H1 (cell line): Measurements from ENCODE around the gene IQGAP1. TPM values are rescaled to one million over a fixed set of nuclear protein-coding genes. Genes with fewer than 3 reads are reported as not detected.

ENCODE experiments used
- CTCF ChIA-PET: fragments of 300-600 bp; sonication (Branson Sonifier 250); formaldehyde crosslinking; loops from one replicate; lab custom pipeline; 2021; ENCODE audit not compliant: partially characterized antibody; lab: Charles Lee
- POLR2A ChIA-PET: fragments of 300-600 bp; sonication (Branson Sonifier 250); formaldehyde crosslinking; loops from one replicate; lab custom pipeline; 2021; ENCODE audit warnings: inconsistent platforms; ENCODE audit not compliant: partially characterized antibody; lab: Charles Lee
- DNase-seq, 2 experiments: peaks; one replicate each; pipeline versions ENCODE4 v3.0.0 to v3.0.0-alpha.2; 2010 to 2022; ENCODE audit warnings: low spot score in 2 of 2, low read depth in 1 of 2, mixed read lengths in 1 of 2
- FAIRE-seq: peaks from 2 replicates; lab custom pipeline; 2011; peaks lifted over from hg19 to GRCh38; lab: Jason Lieb, UNC
- H2AFZ ChIP-seq: 2 replicates; pipeline ENCODE4 v1.8.1; 2012; ENCODE audit warnings: low read length, inconsistent platforms
- H2AK5ac ChIP-seq: 2 replicates; pipeline ENCODE4 v1.6.1; 2013; ENCODE audit warnings: low read depth, low read length
- H2BK120ac ChIP-seq: replicated peaks from 2 replicates; pipeline ENCODE3; 2013; ENCODE audit warnings: low read depth, low read length, inconsistent platforms
- H2BK12ac ChIP-seq: 2 replicates; pipeline ENCODE4 v1.6.1; 2013; ENCODE audit warnings: low read depth, low read length
- H2BK15ac ChIP-seq: 2 replicates; pipeline ENCODE4 v1.6.1; 2013; ENCODE audit warnings: low read length
- H2BK20ac ChIP-seq: 2 replicates; pipeline ENCODE4 v1.6.1; 2013; ENCODE audit warnings: low read length
- H2BK5ac ChIP-seq: 2 replicates; pipeline ENCODE4 v1.6.1; 2013; ENCODE audit warnings: low read depth, low read length
- H3K14ac ChIP-seq: 2 replicates; pipeline ENCODE4 v1.6.1; 2013; ENCODE audit warnings: inconsistent platforms; ENCODE audit not compliant: insufficient read length
- H3K18ac ChIP-seq: 2 replicates; pipeline ENCODE4 v1.6.1; 2013; ENCODE audit warnings: low read length; ENCODE audit errors: extremely low read depth
- H3K23ac ChIP-seq: 2 replicates; pipeline ENCODE4 v1.6.1; 2013; ENCODE audit warnings: inconsistent platforms; ENCODE audit not compliant: insufficient read length
- H3K23me2 ChIP-seq: 2 replicates; pipeline ENCODE4 v1.6.1; 2013; ENCODE audit warnings: low read depth, low read length
- H3K27ac ChIP-seq: 2 replicates; pipeline ENCODE4 v1.6.1; 2011; ENCODE audit warnings: low read depth, low read length, inconsistent platforms
- H3K27me3 ChIP-seq, 4 experiments: replicated peaks in 1 of 4; 1 replicate in 1 of 4; 2 replicates in 3 of 4; pipeline versions ENCODE4 v1.6.1 to v1.8.1; 2011 to 2013; ENCODE audit warnings: low read length in 3 of 4, mild to moderate bottlenecking in 3 of 4, inconsistent platforms in 2 of 4, mixed read lengths in 2 of 4, moderate library complexity in 1 of 4; ENCODE audit not compliant: control insufficient read depth in 3 of 4, insufficient read depth in 3 of 4; ENCODE audit errors: extremely low read depth in 1 of 4
- H3K36me3 ChIP-seq, 4 experiments: 2 replicates each; pipeline versions ENCODE4 v1.6.1 to v1.8.1; 2011 to 2013; ENCODE audit warnings: mild to moderate bottlenecking in 4 of 4, low read length in 3 of 4, moderate library complexity in 2 of 4, control low read depth in 1 of 4, inconsistent platforms in 1 of 4; ENCODE audit not compliant: insufficient read depth in 4 of 4, control insufficient read depth in 2 of 4
- H3K4ac ChIP-seq: replicated peaks from 2 replicates; pipeline ENCODE3; 2013; ENCODE audit warnings: low read length, low read depth, mixed read lengths, inconsistent platforms; ENCODE audit not compliant: insufficient read length
- H3K4me1 ChIP-seq, 4 experiments: replicated peaks in 1 of 4; 1 replicate in 1 of 4; 2 replicates in 3 of 4; pipeline versions ENCODE4 v1.6.1 to v1.8.1; 2011 to 2013; ENCODE audit warnings: low read length in 3 of 4, inconsistent platforms in 2 of 4, mixed read lengths in 1 of 4; ENCODE audit not compliant: insufficient read depth in 4 of 4, control insufficient read depth in 3 of 4
- H3K4me2 ChIP-seq, 2 experiments: 2 replicates each; pipeline versions ENCODE4 v1.6.1 to v1.8.1; 2011 to 2013; ENCODE audit warnings: low read depth in 2 of 2, low read length in 2 of 2, control low read depth in 1 of 2, inconsistent platforms in 1 of 2, mild to moderate bottlenecking in 1 of 2; ENCODE audit not compliant: insufficient read depth in 1 of 2
- H3K4me3 ChIP-seq, 4 experiments: fragments of 200-600, 300-600 bp in 1 of 4; sonication (generic), shearing (Covaris generic), sonication (Bioruptor Twin) in 1 of 4; 2 replicates each; pipeline versions ENCODE4 v1.5.1 to v1.8.1; 2011 to 2016; ENCODE audit warnings: low read length in 4 of 4, low read depth in 3 of 4, control low read depth in 2 of 4, inconsistent platforms in 2 of 4, mild to moderate bottlenecking in 2 of 4, mixed read lengths in 1 of 4, moderate library complexity in 1 of 4; ENCODE audit not compliant: insufficient read depth in 2 of 4; ENCODE audit errors: extremely low read depth in 1 of 4
- H3K56ac ChIP-seq: replicated peaks from 2 replicates; pipeline ENCODE3; 2013; ENCODE audit warnings: low read depth, mild to moderate bottlenecking, mixed read lengths, low read length, inconsistent platforms; ENCODE audit not compliant: insufficient read length
- H3K79me1 ChIP-seq: 2 replicates; pipeline ENCODE4 v1.6.1; 2013; ENCODE audit warnings: low read depth, low read length, control low read depth
- H3K79me2 ChIP-seq, 2 experiments: 2 replicates each; pipeline versions ENCODE4 v1.6.1 to v1.8.1; 2012 to 2013; ENCODE audit warnings: low read length in 2 of 2, mild to moderate bottlenecking in 2 of 2, inconsistent platforms in 1 of 2; ENCODE audit not compliant: insufficient read depth in 2 of 2, control insufficient read depth in 1 of 2
- H3K9ac ChIP-seq, 4 experiments: replicated peaks in 1 of 4; 1 replicate in 1 of 4; 2 replicates in 3 of 4; pipeline versions ENCODE4 v1.6.1 to v1.8.1; 2011 to 2013; ENCODE audit warnings: low read depth in 3 of 4, low read length in 3 of 4, control low read depth in 2 of 4, mild to moderate bottlenecking in 2 of 4, moderate library complexity in 2 of 4, inconsistent platforms in 1 of 4; ENCODE audit errors: extremely low read depth in 1 of 4
- H3K9me3 ChIP-seq, 2 experiments: 2 replicates each; pipeline versions ENCODE4 v1.6.1 to v1.8.1; 2012 to 2013; ENCODE audit warnings: mild to moderate bottlenecking in 2 of 2, moderate library complexity in 2 of 2, control low read depth in 1 of 2, inconsistent platforms in 1 of 2, low read depth in 1 of 2, low read length in 1 of 2, mixed read lengths in 1 of 2; ENCODE audit not compliant: insufficient read depth in 2 of 2
- H4K20me1 ChIP-seq, 2 experiments: replicated peaks in 1 of 2; 2 replicates each; pipeline versions ENCODE3 to v1.8.1; 2011 to 2013; ENCODE audit warnings: inconsistent platforms in 2 of 2, low read length in 2 of 2, mild to moderate bottlenecking in 1 of 2; ENCODE audit not compliant: insufficient read depth in 2 of 2, control insufficient read depth in 1 of 2
- H4K5ac ChIP-seq: 2 replicates; pipeline ENCODE4 v1.6.1; 2013; ENCODE audit warnings: low read length, low read depth, mixed read lengths, inconsistent platforms; ENCODE audit not compliant: insufficient read length
- H4K8ac ChIP-seq: 2 replicates; pipeline ENCODE4 v1.8.0; 2013; ENCODE audit warnings: mild to moderate bottlenecking, moderate library complexity, low read length, inconsistent platforms; ENCODE audit not compliant: insufficient read depth; ENCODE audit errors: extremely low read depth
- H4K91ac ChIP-seq: replicated peaks from 2 replicates; pipeline ENCODE3; 2013; ENCODE audit warnings: low read length, mixed read lengths, inconsistent platforms; ENCODE audit not compliant: insufficient read length
- GABPA ChIP-seq: IDR thresholded peaks from 2 replicates; pipeline ENCODE4 v1.6.1; 2011; ENCODE audit warnings: mild to moderate bottlenecking, low read length, moderate library complexity, borderline replicate concordance; ENCODE audit not compliant: insufficient read depth
- WGBS, 2 experiments: shearing (Covaris generic) in 1 of 2; methylation state at CpG; one replicate each; pipeline versions ENCODE4 v1.1.6 to v1.1.7; 2013 to 2015; ENCODE audit warnings: low lambda C conversion rate in 2 of 2, mixed read lengths in 2 of 2, inconsistent platforms in 1 of 2, low coverage in 1 of 2, missing lambda C conversion rate in 1 of 2; ENCODE audit not compliant: insufficient replicate concordance in 2 of 2, insufficient coverage in 1 of 2, insufficient read length in 1 of 2; ENCODE audit errors: extremely low coverage in 1 of 2, missing lambda C conversion rate in 1 of 2; 5-methylcytosine and 5-hydroxymethylcytosine counted together
- polyA plus RNA-seq, 7 experiments: library from polyadenylated mRNA; depleted of rRNA in 3 of 7; stranded (reverse) in 5 of 7; unstranded in 2 of 7; fragments of >200 nt in 5 of 7; fragments of 200-250 nt in 2 of 7; gene quantifications; 1 replicate in 5 of 7; 2 replicates in 1 of 7; 4 replicates in 1 of 7; pipeline versions ENCODE4 v1.2.1 to v1.2.3, GENCODE V29; 2011 to 2013; ENCODE audit warnings: missing spikeins in 2 of 7, mixed read lengths in 2 of 7
- total RNA-seq: library from RNA; stranded (reverse); fragmentation: NEBNext Ultra II Directional; extraction: Animal tissue kit (Norgen Biotek cat#: 25700); gene quantifications from 2 replicates; pipeline ENCODE4 v1.2.1, GENCODE V29; 2021

IQGAP1 gene
- total and polyA plus RNA-seq, 2 of the 8 experiments (the other 6 are each of a cell fraction or from before 2014, with no cell fraction given): 56.0 to 138 TPM

DNA sequence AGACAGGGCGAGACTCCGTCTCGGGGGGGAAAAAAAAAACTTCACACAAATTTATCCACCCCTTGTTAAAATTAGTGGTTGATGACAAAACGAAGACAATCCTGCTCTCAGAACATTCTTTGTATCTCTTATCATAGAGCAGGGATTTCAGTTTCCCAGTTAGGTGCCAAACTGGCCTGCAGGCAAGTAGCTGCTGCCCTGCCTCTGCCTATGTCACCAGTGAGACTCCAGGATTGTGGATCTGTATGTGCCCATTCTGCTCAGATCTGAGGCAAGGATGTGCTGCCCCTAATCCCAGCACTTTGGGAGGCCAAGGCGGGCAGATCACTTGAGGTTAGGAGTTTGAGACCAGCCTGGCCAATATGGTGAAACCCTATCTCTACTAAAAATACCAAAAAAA lies 54.4 kb downstream of the IQGAP1 start:
- no peak overlapping the region for H3K9ac ChIP-seq
- no peaks in the 10 kb centered on the region for H3K79me2 ChIP-seq
- H2BK15ac ChIP-seq: no peak overlapping the region
- ChIA-PET CTCF (interaction anchor here (0.6 to 1.2 kb wide), 5 partner anchors 11 to 122 kb away, joined by 3 to 6 read pairs (median 3); no protein-coding TSS in a partner anchor), POLR2A (no interaction called here)
- H4K20me1 ChIP-seq: no peaks in the 10 kb centered on the region
- no peaks in the 10 kb centered on the region for H3K4me1 ChIP-seq
- FAIRE-seq (no peak), DNase-seq (no peak)
- H2BK12ac ChIP-seq: no peak overlapping the region
- H2BK5ac ChIP-seq: no peak overlapping the region
- H3K14ac ChIP-seq: no peak overlapping the region
- H3K79me1 ChIP-seq: no peaks in the 10 kb centered on the region
- WGBS, 2 experiments: 94% methylated on average over 5 of the region's 5 CpGs; no CpG with 5 or more reads in 1 of the 2 experiments
- H3K9me3 ChIP-seq: no peaks in the 10 kb centered on the region
- no peak overlapping the region; the same call in 1 of the 2 replicates for H4K8ac ChIP-seq
- H3K4me2 ChIP-seq: no peak overlapping the region
- H2BK20ac ChIP-seq: no peak overlapping the region
- no peak overlapping the region for H2BK120ac ChIP-seq
- H4K5ac ChIP-seq: no peak overlapping the region
- TF ChIP-seq GABPA: no peak
- H3K36me3 ChIP-seq: peaks cover 2 to 35% (median 9%) of the 10 kb centered on the region in 4 experiments; a peak in 5 of 8 replicates
- no peak overlapping the region for H3K4ac ChIP-seq
- H3K18ac ChIP-seq: no peak overlapping the region
- no peak overlapping the region for H2AFZ ChIP-seq
- no peaks in the 10 kb centered on the region for H3K27me3 ChIP-seq
- no peak overlapping the region for H3K4me3 ChIP-seq
- no peak overlapping the region for H2AK5ac ChIP-seq
- no peak overlapping the region for H3K27ac ChIP-seq
- H3K56ac ChIP-seq: no peak overlapping the region
- no peak overlapping the region for H3K23ac ChIP-seq
- H4K91ac ChIP-seq: no peak overlapping the region
- no peaks in the 10 kb centered on the region for H3K23me2 ChIP-seq
